ENCODE data around the gene SLIT3. TPM values are rescaled to one million over a fixed set of nuclear protein-coding genes. Genes with fewer than 3 reads are reported as not detected.

SLIT3 gene
- total and polyA plus RNA-seq, 10 of the 15 experiments (the other 5 are each of a cell fraction or from before 2014, with no cell fraction given) = 0.05 TPM; not detected in 9

DNA sequence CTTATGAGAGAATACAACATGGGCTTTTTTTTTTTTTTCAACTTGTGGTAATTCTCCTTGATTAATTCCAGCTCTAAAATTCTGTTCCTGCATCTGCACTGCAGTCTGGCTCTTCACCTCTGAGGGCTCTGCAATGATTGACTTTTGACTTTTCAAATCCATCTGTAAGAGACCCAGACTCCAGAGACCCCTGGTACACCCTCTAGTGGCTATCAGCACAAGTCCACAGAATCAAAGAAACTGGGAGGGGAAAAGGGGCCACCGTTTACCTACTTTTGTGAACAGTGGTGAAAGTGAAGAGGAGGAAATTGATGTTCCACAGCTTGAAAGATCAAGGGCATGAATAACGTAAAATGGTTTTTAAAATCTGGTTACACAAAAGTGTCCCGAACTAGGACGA is 151.6 kb downstream of the SLIT3 start:
- in situ Hi-C loops (cut with MboI) = no loop called here
- ChIA-PET CTCF (no interaction called here), RAD21 (ENCODE audit: unreplicated experiment) (no interaction called here), SMC1A (ENCODE audit: uncharacterized antibody, unreplicated experiment) (interaction anchor here (0.6 kb wide), 1 partner anchor 97 kb away, joined by 5 read pairs; no protein-coding TSS in a partner anchor), POLR2A (no interaction called here)
- Histone ChIP-seq H3K4me2 (ENCODE audit: control insufficient read depth, insufficient read depth) (no peak overlapping the region), H3K27ac (ENCODE audit: control insufficient read depth, insufficient read depth) (no peak overlapping the region), H3K4me1 (ENCODE audit: control insufficient read depth, insufficient read depth, low read length) (no peaks in the 10 kb centered on the region), H4K20me1 (ENCODE audit: control insufficient read depth, insufficient read depth) (no peaks in the 10 kb centered on the region), H3K27me3 (replicated peaks in 1 of 2; ENCODE audit: control insufficient read depth in 2 of 2, insufficient read depth in 2 of 2, low read length in 1 of 2) (peaks cover 3 to 4% of the 10 kb centered on the region in 2 experiments; a peak in 3 of 4 replicates), H3K9me3 (replicated peaks; ENCODE audit: control insufficient read depth, insufficient read depth, low read length) (no peaks in the 10 kb centered on the region), H3K79me2 (ENCODE audit: control insufficient read depth, insufficient read depth, low read length) (no peaks in the 10 kb centered on the region), H3K36me3 (ENCODE audit: control insufficient read depth in 2 of 2, insufficient read depth in 2 of 2, low read length in 1 of 2) (no peaks in the 10 kb centered on the region), H2AFZ (ENCODE audit: control insufficient read depth, low read depth, low read length) (no peak overlapping the region), H3K9ac (ENCODE audit: control insufficient read depth, insufficient read depth, low read length) (no peak overlapping the region), H3K4me3 (no peak overlapping the region)
- BruUV-seq (replicated peaks) = no TSS peak
- TF ChIP-seq MYC (IDR thresholded peaks at IDR 0.05; ENCODE audit: insufficient read depth, insufficient read length, insufficient replicate concordance, low read length, severe bottlenecking) (no peak), ETV6 (conservative IDR thresholded peaks at IDR 0.05 in 1 of 2, IDR thresholded peaks at IDR 0.05 in 1 of 2; ENCODE audit: borderline replicate concordance in 1 of 2, low read depth in 1 of 2) (no peak), NFYA (IDR thresholded peaks at IDR 0.05; ENCODE audit: borderline replicate concordance, low read depth, low read length) (no peak), ASH2L (IDR thresholded peaks at IDR 0.05; ENCODE audit: borderline replicate concordance, low read depth) (no peak), NR2C2 (IDR thresholded peaks at IDR 0.05; ENCODE audit: borderline replicate concordance, control insufficient read depth, insufficient read length, low read depth) (no peak), BRCA1 (IDR thresholded peaks at IDR 0.05; ENCODE audit: low read depth, low read length) (no peak), FOS (IDR thresholded peaks at IDR 0.05; ENCODE audit: borderline replicate concordance, extremely low read depth, insufficient read length) (no peak), MEF2A (IDR thresholded peaks at IDR 0.05; ENCODE audit: insufficient read depth, low read depth, low read length) (no peak), ZNF24 (IDR thresholded peaks at IDR 0.05) (no peak), JUNB (IDR thresholded peaks at IDR 0.05) (no peak)
- TF ChIP-seq, protein P1, sequence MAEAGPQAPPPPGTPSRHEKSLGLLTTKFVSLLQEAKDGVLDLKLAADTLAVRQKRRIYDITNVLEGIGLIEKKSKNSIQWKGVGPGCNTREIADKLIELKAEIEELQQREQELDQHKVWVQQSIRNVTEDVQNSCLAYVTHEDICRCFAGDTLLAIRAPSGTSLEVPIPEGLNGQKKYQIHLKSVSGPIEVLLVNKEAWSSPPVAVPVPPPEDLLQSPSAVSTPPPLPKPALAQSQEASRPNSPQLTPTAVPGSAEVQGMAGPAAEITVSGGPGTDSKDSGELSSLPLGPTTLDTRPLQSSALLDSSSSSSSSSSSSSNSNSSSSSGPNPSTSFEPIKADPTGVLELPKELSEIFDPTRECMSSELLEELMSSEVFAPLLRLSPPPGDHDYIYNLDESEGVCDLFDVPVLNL (IDR thresholded peaks at IDR 0.05; ENCODE audit: low read depth, low read length) = no peak
- TF ChIP-seq, protein P2, sequence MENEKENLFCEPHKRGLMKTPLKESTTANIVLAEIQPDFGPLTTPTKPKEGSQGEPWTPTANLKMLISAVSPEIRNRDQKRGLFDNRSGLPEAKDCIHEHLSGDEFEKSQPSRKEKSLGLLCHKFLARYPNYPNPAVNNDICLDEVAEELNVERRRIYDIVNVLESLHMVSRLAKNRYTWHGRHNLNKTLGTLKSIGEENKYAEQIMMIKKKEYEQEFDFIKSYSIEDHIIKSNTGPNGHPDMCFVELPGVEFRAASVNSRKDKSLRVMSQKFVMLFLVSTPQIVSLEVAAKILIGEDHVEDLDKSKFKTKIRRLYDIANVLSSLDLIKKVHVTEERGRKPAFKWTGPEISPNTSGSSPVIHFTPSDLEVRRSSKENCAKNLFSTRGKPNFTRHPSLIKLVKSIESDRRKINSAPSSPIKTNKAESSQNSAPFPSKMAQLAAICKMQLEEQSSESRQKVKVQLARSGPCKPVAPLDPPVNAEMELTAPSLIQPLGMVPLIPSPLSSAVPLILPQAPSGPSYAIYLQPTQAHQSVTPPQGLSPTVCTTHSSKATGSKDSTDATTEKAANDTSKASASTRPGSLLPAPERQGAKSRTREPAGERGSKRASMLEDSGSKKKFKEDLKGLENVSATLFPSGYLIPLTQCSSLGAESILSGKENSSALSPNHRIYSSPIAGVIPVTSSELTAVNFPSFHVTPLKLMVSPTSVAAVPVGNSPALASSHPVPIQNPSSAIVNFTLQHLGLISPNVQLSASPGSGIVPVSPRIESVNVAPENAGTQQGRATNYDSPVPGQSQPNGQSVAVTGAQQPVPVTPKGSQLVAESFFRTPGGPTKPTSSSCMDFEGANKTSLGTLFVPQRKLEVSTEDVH (IDR thresholded peaks at IDR 0.05; ENCODE audit: low read depth, partially characterized antibody) = no peak
- TF ChIP-seq, protein P3, sequence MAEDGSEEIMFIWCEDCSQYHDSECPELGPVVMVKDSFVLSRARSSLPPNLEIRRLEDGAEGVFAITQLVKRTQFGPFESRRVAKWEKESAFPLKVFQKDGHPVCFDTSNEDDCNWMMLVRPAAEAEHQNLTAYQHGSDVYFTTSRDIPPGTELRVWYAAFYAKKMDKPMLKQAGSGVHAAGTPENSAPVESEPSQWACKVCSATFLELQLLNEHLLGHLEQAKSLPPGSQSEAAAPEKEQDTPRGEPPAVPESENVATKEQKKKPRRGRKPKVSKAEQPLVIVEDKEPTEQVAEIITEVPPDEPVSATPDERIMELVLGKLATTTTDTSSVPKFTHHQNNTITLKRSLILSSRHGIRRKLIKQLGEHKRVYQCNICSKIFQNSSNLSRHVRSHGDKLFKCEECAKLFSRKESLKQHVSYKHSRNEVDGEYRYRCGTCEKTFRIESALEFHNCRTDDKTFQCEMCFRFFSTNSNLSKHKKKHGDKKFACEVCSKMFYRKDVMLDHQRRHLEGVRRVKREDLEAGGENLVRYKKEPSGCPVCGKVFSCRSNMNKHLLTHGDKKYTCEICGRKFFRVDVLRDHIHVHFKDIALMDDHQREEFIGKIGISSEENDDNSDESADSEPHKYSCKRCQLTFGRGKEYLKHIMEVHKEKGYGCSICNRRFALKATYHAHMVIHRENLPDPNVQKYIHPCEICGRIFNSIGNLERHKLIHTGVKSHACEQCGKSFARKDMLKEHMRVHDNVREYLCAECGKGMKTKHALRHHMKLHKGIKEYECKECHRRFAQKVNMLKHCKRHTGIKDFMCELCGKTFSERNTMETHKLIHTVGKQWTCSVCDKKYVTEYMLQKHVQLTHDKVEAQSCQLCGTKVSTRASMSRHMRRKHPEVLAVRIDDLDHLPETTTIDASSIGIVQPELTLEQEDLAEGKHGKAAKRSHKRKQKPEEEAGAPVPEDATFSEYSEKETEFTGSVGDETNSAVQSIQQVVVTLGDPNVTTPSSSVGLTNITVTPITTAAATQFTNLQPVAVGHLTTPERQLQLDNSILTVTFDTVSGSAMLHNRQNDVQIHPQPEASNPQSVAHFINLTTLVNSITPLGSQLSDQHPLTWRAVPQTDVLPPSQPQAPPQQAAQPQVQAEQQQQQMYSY (CRISPR knock-in tag; IDR thresholded peaks at IDR 0.05) = no peak
- ATAC-seq (no peak), DNase-seq (ENCODE audit: low read depth, low spot score) (no peak), FAIRE-seq (no peak)
- intact Hi-C loops (cut with micrococcal nuclease; ENCODE audit: unreplicated experiment) = no loop called here
- WGBS (ENCODE audit: insufficient coverage, insufficient replicate concordance, low lambda C conversion rate, missing lambda C conversion rate) = 21% methylated on average over 4 of the region's 4 CpGs
